Peyer's patch (tissue), 4 donors: ENCODE data around the gene CHI3L2.

Experiments used
- POLR2A ChIP-seq, 2 donors: fragments of 450-650 bp; IDR thresholded peaks; one replicate each; pipeline ENCODE4 v1.5.1; 2017; ENCODE audit warnings: antibody characterized with exemption in 2 of 2, mild to moderate bottlenecking in 2 of 2, moderate library complexity in 2 of 2
- TF ChIP-seq, protein P1 (sequence below), 6 experiments: fragments of 450-650 bp in 4 of 6; fragments of 200-600 bp in 2 of 6; sonication (generic) in 1 of 6; IDR thresholded peaks; one replicate each; pipeline ENCODE4 v1.5.1; 2017 to 2019; ENCODE audit warnings: antibody characterized with exemption in 6 of 6, mild to moderate bottlenecking in 3 of 6, moderate library complexity in 1 of 6

DNA sequence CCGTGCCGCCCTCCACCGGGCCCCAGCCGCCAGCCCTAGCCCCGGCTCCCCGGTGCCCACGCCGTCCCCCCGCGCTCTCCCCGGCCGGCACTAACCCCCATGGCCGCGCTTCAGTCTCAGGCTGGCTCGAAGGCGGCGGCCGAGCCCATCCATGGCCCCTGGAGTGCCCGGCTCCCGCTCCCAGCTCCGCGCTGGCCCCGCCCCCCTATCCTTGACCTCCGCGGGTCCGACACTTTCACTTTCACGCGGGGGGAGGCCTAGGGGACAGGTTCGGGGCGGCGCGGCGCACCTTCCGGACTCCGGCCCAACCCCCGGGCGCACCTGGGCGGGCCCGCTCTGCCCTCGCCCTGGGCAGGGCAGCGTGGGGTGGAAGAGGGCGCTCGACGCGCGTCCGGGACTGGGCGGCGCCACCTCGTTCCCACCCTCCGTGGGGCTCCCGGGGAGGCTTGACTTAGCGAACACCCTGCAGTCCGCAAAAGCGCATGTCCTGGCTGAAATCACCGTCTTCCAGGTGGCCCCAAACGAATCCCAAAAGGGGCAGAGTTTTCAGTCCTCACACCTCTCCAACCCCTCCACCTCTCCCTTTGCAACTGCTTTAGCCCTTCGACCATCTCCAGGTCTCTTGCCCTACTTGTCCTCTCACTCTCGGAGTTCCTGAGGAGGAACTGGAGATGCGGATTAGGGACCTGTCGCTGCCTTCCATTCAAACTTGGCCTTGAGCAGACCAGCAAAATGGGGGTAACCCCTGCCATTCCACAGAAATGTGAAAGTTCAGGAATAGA is 23.1 kb upstream of the CHI3L2 start:
- TF ChIP-seq, protein P1, sequence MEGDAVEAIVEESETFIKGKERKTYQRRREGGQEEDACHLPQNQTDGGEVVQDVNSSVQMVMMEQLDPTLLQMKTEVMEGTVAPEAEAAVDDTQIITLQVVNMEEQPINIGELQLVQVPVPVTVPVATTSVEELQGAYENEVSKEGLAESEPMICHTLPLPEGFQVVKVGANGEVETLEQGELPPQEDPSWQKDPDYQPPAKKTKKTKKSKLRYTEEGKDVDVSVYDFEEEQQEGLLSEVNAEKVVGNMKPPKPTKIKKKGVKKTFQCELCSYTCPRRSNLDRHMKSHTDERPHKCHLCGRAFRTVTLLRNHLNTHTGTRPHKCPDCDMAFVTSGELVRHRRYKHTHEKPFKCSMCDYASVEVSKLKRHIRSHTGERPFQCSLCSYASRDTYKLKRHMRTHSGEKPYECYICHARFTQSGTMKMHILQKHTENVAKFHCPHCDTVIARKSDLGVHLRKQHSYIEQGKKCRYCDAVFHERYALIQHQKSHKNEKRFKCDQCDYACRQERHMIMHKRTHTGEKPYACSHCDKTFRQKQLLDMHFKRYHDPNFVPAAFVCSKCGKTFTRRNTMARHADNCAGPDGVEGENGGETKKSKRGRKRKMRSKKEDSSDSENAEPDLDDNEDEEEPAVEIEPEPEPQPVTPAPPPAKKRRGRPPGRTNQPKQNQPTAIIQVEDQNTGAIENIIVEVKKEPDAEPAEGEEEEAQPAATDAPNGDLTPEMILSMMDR (IDR thresholded peaks at IDR 0.05) = peak in 2 of 6 experiments; percentile 12
- TF ChIP-seq POLR2A (IDR thresholded peaks at IDR 0.05) = peak; percentile 63 to 77
